ENCODE results near the gene PACC1. TPM values are rescaled to one million over a fixed set of nuclear protein-coding genes. Genes with fewer than 3 reads are reported as not detected.

The PACC1 gene
- total RNA-seq, 4 donors from 2014 or later: 1.4 to 3.8 (median 2.5) TPM

- peaks cover 0 to under 1% of the 10 kb centered on the region in 2 donors for H3K36me3 ChIP-seq
- intact Hi-C loops (cut with DNase I; ENCODE audit: low total_unique reads): loop anchor here (2.0 to 10.0 kb wide), 2 partner anchors 137 to 163 kb away; no protein-coding TSS in a partner anchor
- no peaks in the 10 kb centered on the region for H3K9me3 ChIP-seq
- no peaks in the 10 kb centered on the region for H3K27me3 ChIP-seq
- H3K27ac ChIP-seq: no peak overlapping the region
- in situ Hi-C loops (cut with MboI; ENCODE audit: low sequenced_read_pairs in 4 of 4): loop anchor here in 2 of 4 donors (10.0 kb wide), 1 partner anchor 387 kb away; no protein-coding TSS in a partner anchor
- no peak for TF ChIP-seq CTCF (IDR thresholded peaks at IDR 0.05 in 4 of 5, conservative IDR thresholded peaks at IDR 0.05 in 1 of 5)
- TF ChIP-seq POLR2A (IDR thresholded peaks at IDR 0.05): no peak
- ATAC-seq (no peak), DNase-seq (no peak)
- no peak overlapping the region for H3K4me3 ChIP-seq
- peaks cover 17 to 33% of the 10 kb centered on the region in 2 donors for H3K4me1 ChIP-seq
These were observed 37.0 kb upstream of the PACC1 start for GRCh38 chr1:212451416-212452322.

GRCh38 chr1:212450331-212450881, 35.7 kb upstream of the PACC1 start:
- TF ChIP-seq CTCF (IDR thresholded peaks at IDR 0.05 in 4 of 5, conservative IDR thresholded peaks at IDR 0.05 in 1 of 5) (no peak), POLR2A (IDR thresholded peaks at IDR 0.05) (no peak)
- no peaks in the 10 kb centered on the region for H3K27me3 ChIP-seq
- H3K4me3 ChIP-seq: no peak overlapping the region
- intact Hi-C loops (cut with DNase I; ENCODE audit: low total_unique reads): loop anchor here (10.0 kb wide), 1 partner anchor 136 kb away; no protein-coding TSS in a partner anchor
- H3K27ac ChIP-seq: peak overlapping the region in 2 of 4 donors; percentile 40 to 47
- H3K36me3 ChIP-seq: peaks cover 0 to 14% of the 10 kb centered on the region in 2 donors
- no peaks in the 10 kb centered on the region for H3K9me3 ChIP-seq
- peak in 1 of 2 donors; percentile 59 for DNase-seq
- peak in 1 of 2 donors; percentile 66 for ATAC-seq
- peaks cover 12 to 23% of the 10 kb centered on the region in 2 donors for H3K4me1 ChIP-seq
- in situ Hi-C loops (cut with MboI; ENCODE audit: low sequenced_read_pairs in 4 of 4): loop anchor here in 2 of 4 donors (10.0 kb wide), 1 partner anchor 386 kb away; no protein-coding TSS in a partner anchor

GRCh38 chr1:212447478-212447877, 32.8 kb upstream of the PACC1 start:
- H3K4me3 ChIP-seq: no peak overlapping the region
- intact Hi-C loops (cut with DNase I; ENCODE audit: low total_unique reads): no loop called here
- no peak overlapping the region for H3K27ac ChIP-seq
- in situ Hi-C loops (cut with MboI; ENCODE audit: low sequenced_read_pairs in 4 of 4): loop anchor here in 2 of 4 donors (10.0 to 25.0 kb wide), 2 partner anchors 73 to 760 kb away; partner anchors contain the start of gene NEK2 (in 1 of the 2)
- no peak for ATAC-seq
- no peaks in the 10 kb centered on the region for H3K27me3 ChIP-seq
- peaks cover 1 to 12% of the 10 kb centered on the region in 2 donors for H3K4me1 ChIP-seq
- peaks cover 0 to 30% of the 10 kb centered on the region in 2 donors for H3K36me3 ChIP-seq
- no peaks in the 10 kb centered on the region for H3K9me3 ChIP-seq
- no peak for DNase-seq
- no peak for TF ChIP-seq CTCF (IDR thresholded peaks at IDR 0.05 in 4 of 5, conservative IDR thresholded peaks at IDR 0.05 in 1 of 5)
- no peak for TF ChIP-seq POLR2A (IDR thresholded peaks at IDR 0.05)

GRCh38 chr1:212446333-212446732, 31.6 kb upstream of the PACC1 start:
- peaks cover 0 to 30% of the 10 kb centered on the region in 2 donors for H3K36me3 ChIP-seq
- H3K4me3 ChIP-seq: no peak overlapping the region
- TF ChIP-seq CTCF (IDR thresholded peaks at IDR 0.05 in 4 of 5, conservative IDR thresholded peaks at IDR 0.05 in 1 of 5) (no peak), POLR2A (IDR thresholded peaks at IDR 0.05) (no peak)

More at GRCh38 chr1:212446333-212446732, 31.6 kb upstream of the PACC1 start:
- ATAC-seq (no peak), DNase-seq (no peak)
- no peaks in the 10 kb centered on the region for H3K9me3 ChIP-seq
- no peaks in the 10 kb centered on the region for H3K27me3 ChIP-seq
- peaks cover 1 to 19% of the 10 kb centered on the region in 2 donors for H3K4me1 ChIP-seq
- in situ Hi-C loops (cut with MboI; ENCODE audit: low sequenced_read_pairs in 4 of 4) (loop anchor here in 2 of 4 donors (10.0 to 25.0 kb wide), 2 partner anchors 72 to 759 kb away; partner anchors contain the start of gene NEK2 (in 1 of the 2)), intact Hi-C loops (cut with DNase I; ENCODE audit: low total_unique reads) (no loop called here)
- no peak overlapping the region for H3K27ac ChIP-seq
